Upper lobe of left lung (tissue), 6 donors: Measurements from ENCODE around the gene TRAPPC6A. TPM values are rescaled to one million over a fixed set of nuclear protein-coding genes. Genes with fewer than 3 reads are reported as not detected.

Experiments
- ATAC-seq, 2 donors: fragments of 200-7000 bp; cut with Tn5 transposase; one replicate each; pipeline ENCODE4 v1.9.1; 2022; ENCODE audit warnings: mild to moderate bottlenecking in 2 of 2, moderate library complexity in 2 of 2; ENCODE audit not compliant: low FRiP score in 2 of 2
- DNase-seq, 2 donors: peaks; one replicate each; pipeline ENCODE4 v3.0.0-alpha.2; 2019 to 2020
- H3K27ac ChIP-seq, 4 donors: fragments of 200-600 bp; sonication (generic); one replicate each; pipeline ENCODE4 v1.5.1; 2016 to 2019
- H3K27me3 ChIP-seq, 4 donors: fragments of 200-600 bp; sonication (generic); one replicate each; pipeline ENCODE4 v1.5.1; 2017 to 2019
- H3K36me3 ChIP-seq, 4 donors: fragments of 200-600 bp; sonication (generic); one replicate each; pipeline ENCODE4 v1.5.1; 2016 to 2019
- H3K4me1 ChIP-seq, 4 donors: fragments of 200-600 bp; sonication (generic); one replicate each; pipeline ENCODE4 v1.5.1; 2018 to 2019
- H3K4me3 ChIP-seq, 4 donors: fragments of 200-600 bp; sonication (generic); one replicate each; pipeline ENCODE4 v1.5.1; 2017 to 2019; ENCODE audit warnings: mild to moderate bottlenecking in 2 of 4, moderate library complexity in 1 of 4
- H3K9me3 ChIP-seq, 4 donors: fragments of 200-600 bp; sonication (generic); one replicate each; pipeline ENCODE4 v1.5.1; 2018 to 2019
- CTCF ChIP-seq, 6 experiments: fragments of 450-650 bp in 4 of 6; fragments of 200-600 bp in 2 of 6; sonication (generic) in 2 of 6; IDR thresholded peaks; one replicate each; pipeline ENCODE4 v1.5.1; 2016 to 2019; ENCODE audit warnings: antibody characterized with exemption in 6 of 6
- EP300 ChIP-seq, 4 donors: sonication (generic); formaldehyde crosslinking; IDR thresholded peaks; one replicate each; pipeline ENCODE4 v1.5.1; 2017; ENCODE audit warnings: antibody characterized with exemption in 4 of 4, control low read depth in 2 of 4
- POLR2A ChIP-seq, 4 donors: fragments of 450-650 bp; IDR thresholded peaks; one replicate each; pipeline ENCODE4 v1.5.1; 2016 to 2017; ENCODE audit warnings: antibody characterized with exemption in 4 of 4, mild to moderate bottlenecking in 2 of 4
- POLR2AphosphoS5 ChIP-seq, 2 donors: sonication (generic); formaldehyde crosslinking; IDR thresholded peaks; one replicate each; pipeline ENCODE4 v1.5.1; 2017; ENCODE audit warnings: antibody characterized with exemption in 2 of 2
- WGBS, 2 donors: methylation state at CpG; one replicate each; pipeline ENCODE4 v1.1.5; 2017 to 2018; 5-methylcytosine and 5-hydroxymethylcytosine counted together
- total RNA-seq, 6 donors: library from RNA; depleted of rRNA in 4 of 6; stranded (reverse); fragments of >200 nt in 4 of 6; gene quantifications; one replicate each; pipeline versions ENCODE4 v1.1.0 to v1.2.1, GENCODE V29; 2016 to 2021
- donor health status: DM: no; HTN: no; CAD: no; lungs with moderate emphysema.
- donor health status: DM: no; HTN: yes; CAD: no; lungs with severe emphysema.

Gene TRAPPC6A
- total RNA-seq, 6 donors from 2014 or later, result 10.5 to 53.3 (median 23.7) TPM

DNA sequence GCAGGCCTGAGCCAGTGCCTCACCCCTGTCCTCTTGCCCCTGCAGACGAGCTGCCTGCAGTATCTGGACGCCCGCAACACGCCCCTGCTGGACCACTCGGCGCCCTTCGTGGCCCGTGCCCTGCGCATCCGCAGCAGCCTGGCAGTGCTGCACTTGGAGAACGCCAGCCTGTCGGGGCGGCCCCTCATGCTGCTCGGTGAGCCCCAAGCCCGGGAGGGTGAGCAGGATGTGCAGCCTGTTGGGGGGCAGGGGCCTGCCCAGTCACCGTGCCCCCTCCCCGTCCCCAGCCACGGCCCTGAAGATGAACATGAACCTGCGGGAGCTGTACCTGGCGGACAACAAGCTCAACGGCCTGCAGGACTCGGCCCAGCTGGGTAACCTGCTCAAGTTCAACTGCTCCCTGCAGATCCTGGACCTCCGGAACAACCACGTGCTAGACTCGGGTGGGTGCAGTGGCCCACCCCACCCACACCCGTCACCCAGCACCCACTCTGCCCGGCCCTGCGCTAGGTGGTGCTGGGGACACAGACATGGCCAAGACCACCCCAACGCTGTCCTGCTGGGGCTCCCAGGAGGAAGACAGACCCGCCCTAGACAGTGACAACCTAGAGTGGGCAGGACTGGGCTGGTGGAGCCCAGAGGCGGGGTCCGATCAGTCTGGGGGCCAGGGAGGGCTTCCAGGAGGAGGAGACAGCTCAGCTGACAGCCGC lies 35.9 kb downstream of the TRAPPC6A start:
- DNase-seq, result peak in 1 of 2 donors; percentile 83
- H3K27me3 ChIP-seq, result no peaks in the 10 kb centered on the region
- TF ChIP-seq POLR2A (IDR thresholded peaks at IDR 0.05) (no peak), CTCF (IDR thresholded peaks at IDR 0.05) (no peak), EP300 (IDR thresholded peaks at IDR 0.05) (no peak), POLR2AphosphoS5 (IDR thresholded peaks at IDR 0.05) (no peak)
- no peak for ATAC-seq
- no peaks in the 10 kb centered on the region for H3K9me3 ChIP-seq
- H3K36me3 ChIP-seq, result peaks cover 5 to 65% (median 48%) of the 10 kb centered on the region in 4 donors
- H3K4me3 ChIP-seq, result no peak overlapping the region
- H3K27ac ChIP-seq, result no peak overlapping the region
- peaks cover 0 to 2% (median under 1%) of the 10 kb centered on the region in 4 donors for H3K4me1 ChIP-seq
- WGBS, 2 donors, result 95 to 96% methylated on average over 14 to 32 of the region's 33 CpGs

GRCh38 chr19:45141203-45141900 lies 36.7 kb downstream of the TRAPPC6A start:
- H3K27ac ChIP-seq, result no peak overlapping the region
- H3K9me3 ChIP-seq, result no peaks in the 10 kb centered on the region
- 96 to 97% methylated on average over 13 to 28 of the region's 28 CpGs for WGBS, 2 donors
- H3K4me1 ChIP-seq, result peaks cover 0 to 10% (median 5%) of the 10 kb centered on the region in 4 donors
- no peak for ATAC-seq
- peak in 1 of 2 donors; percentile 76 for DNase-seq
- H3K27me3 ChIP-seq, result no peaks in the 10 kb centered on the region
- TF ChIP-seq POLR2AphosphoS5 (IDR thresholded peaks at IDR 0.05), result no peak
- no peak for TF ChIP-seq POLR2A (IDR thresholded peaks at IDR 0.05)
- TF ChIP-seq CTCF (IDR thresholded peaks at IDR 0.05), result no peak
- TF ChIP-seq EP300 (IDR thresholded peaks at IDR 0.05), result no peak
- no peak overlapping the region for H3K4me3 ChIP-seq
- peaks cover 5 to 59% (median 44%) of the 10 kb centered on the region in 4 donors for H3K36me3 ChIP-seq

- Histone ChIP-seq H3K9me3 (no peaks in the 10 kb centered on the region), H3K4me3 (no peak overlapping the region), H3K27ac (no peak overlapping the region), H3K27me3 (no peaks in the 10 kb centered on the region), H3K36me3 (peaks cover 5 to 51% (median 36%) of the 10 kb centered on the region in 4 donors), H3K4me1 (peaks cover 0 to 10% (median 5%) of the 10 kb centered on the region in 4 donors)
- WGBS, 2 donors, result 92 to 96% methylated on average over 9 to 11 of the region's 11 CpGs
- ATAC-seq (no peak), DNase-seq (peak in 1 of 2 donors; percentile 30)
- TF ChIP-seq EP300 (IDR thresholded peaks at IDR 0.05) (no peak), POLR2AphosphoS5 (IDR thresholded peaks at IDR 0.05) (no peak), POLR2A (IDR thresholded peaks at IDR 0.05) (no peak), CTCF (IDR thresholded peaks at IDR 0.05) (no peak)
Measured at GRCh38 chr19:45140533-45140932, 37.5 kb downstream of the TRAPPC6A start.

- H3K4me1 ChIP-seq, result peaks cover 0 to 10% (median 5%) of the 10 kb centered on the region in 4 donors
- H3K4me3 ChIP-seq, result no peak overlapping the region
- H3K27me3 ChIP-seq, result no peaks in the 10 kb centered on the region
- H3K27ac ChIP-seq, result no peak overlapping the region
- H3K36me3 ChIP-seq, result peaks cover 5 to 47% (median 32%) of the 10 kb centered on the region in 4 donors
- DNase-seq (no peak), ATAC-seq (no peak)
- no peak for TF ChIP-seq POLR2A (IDR thresholded peaks at IDR 0.05)
- TF ChIP-seq POLR2AphosphoS5 (IDR thresholded peaks at IDR 0.05), result no peak
- no peak for TF ChIP-seq CTCF (IDR thresholded peaks at IDR 0.05)
- no peak for TF ChIP-seq EP300 (IDR thresholded peaks at IDR 0.05)
- 83 to 91% methylated on average over 2 to 8 of the region's 8 CpGs for WGBS, 2 donors
- H3K9me3 ChIP-seq, result no peaks in the 10 kb centered on the region
Measured at GRCh38 chr19:45140144-45140503, 37.9 kb downstream of the TRAPPC6A start.
